ENCODE measurements around the gene APOB. TPM values are rescaled to one million over a fixed set of nuclear protein-coding genes. Genes with fewer than 3 reads are reported as not detected.

Gene APOB
- total and polyA plus RNA-seq, 8 donors: 0.03 to 3.2 (median 0.09) TPM

- Histone ChIP-seq H3K4me3 (no peak overlapping the region), H3K9me3 (no peaks in the 10 kb centered on the region), H3K36me3 (no peaks in the 10 kb centered on the region), H3K4me1 (no peaks in the 10 kb centered on the region), H3K27ac (no peak overlapping the region), H3K27me3 (no peaks in the 10 kb centered on the region)
- ATAC-seq (no peak), FAIRE-seq (no peak), DNase-seq (no peak)
- TF ChIP-seq, protein P1, sequence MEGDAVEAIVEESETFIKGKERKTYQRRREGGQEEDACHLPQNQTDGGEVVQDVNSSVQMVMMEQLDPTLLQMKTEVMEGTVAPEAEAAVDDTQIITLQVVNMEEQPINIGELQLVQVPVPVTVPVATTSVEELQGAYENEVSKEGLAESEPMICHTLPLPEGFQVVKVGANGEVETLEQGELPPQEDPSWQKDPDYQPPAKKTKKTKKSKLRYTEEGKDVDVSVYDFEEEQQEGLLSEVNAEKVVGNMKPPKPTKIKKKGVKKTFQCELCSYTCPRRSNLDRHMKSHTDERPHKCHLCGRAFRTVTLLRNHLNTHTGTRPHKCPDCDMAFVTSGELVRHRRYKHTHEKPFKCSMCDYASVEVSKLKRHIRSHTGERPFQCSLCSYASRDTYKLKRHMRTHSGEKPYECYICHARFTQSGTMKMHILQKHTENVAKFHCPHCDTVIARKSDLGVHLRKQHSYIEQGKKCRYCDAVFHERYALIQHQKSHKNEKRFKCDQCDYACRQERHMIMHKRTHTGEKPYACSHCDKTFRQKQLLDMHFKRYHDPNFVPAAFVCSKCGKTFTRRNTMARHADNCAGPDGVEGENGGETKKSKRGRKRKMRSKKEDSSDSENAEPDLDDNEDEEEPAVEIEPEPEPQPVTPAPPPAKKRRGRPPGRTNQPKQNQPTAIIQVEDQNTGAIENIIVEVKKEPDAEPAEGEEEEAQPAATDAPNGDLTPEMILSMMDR (IDR thresholded peaks at IDR 0.05): no peak
- 84 to 100% methylated on average over 1 of the region's 1 CpG for WGBS, 2 donors
- intact Hi-C loops (cut with DNase I): no loop called here
Observed at GRCh38 chr2:20989404-20989803, 54.5 kb downstream of the APOB start.

GRCh38 chr2:20988905-20989304, 55.0 kb downstream of the APOB start:
- intact Hi-C loops (cut with DNase I): no loop called here
- H3K4me1 ChIP-seq: no peaks in the 10 kb centered on the region
- DNase-seq: no peak
- no peak for ATAC-seq
- TF ChIP-seq, protein P1 (IDR thresholded peaks at IDR 0.05): no peak
- no peak for FAIRE-seq
- no peak overlapping the region for H3K4me3 ChIP-seq
- H3K27ac ChIP-seq: no peak overlapping the region
- H3K27me3 ChIP-seq: no peaks in the 10 kb centered on the region
- no peaks in the 10 kb centered on the region for H3K36me3 ChIP-seq
- 42 to 54% methylated on average over 4 of the region's 4 CpGs for WGBS, 2 donors
- no peaks in the 10 kb centered on the region for H3K9me3 ChIP-seq

DNA sequence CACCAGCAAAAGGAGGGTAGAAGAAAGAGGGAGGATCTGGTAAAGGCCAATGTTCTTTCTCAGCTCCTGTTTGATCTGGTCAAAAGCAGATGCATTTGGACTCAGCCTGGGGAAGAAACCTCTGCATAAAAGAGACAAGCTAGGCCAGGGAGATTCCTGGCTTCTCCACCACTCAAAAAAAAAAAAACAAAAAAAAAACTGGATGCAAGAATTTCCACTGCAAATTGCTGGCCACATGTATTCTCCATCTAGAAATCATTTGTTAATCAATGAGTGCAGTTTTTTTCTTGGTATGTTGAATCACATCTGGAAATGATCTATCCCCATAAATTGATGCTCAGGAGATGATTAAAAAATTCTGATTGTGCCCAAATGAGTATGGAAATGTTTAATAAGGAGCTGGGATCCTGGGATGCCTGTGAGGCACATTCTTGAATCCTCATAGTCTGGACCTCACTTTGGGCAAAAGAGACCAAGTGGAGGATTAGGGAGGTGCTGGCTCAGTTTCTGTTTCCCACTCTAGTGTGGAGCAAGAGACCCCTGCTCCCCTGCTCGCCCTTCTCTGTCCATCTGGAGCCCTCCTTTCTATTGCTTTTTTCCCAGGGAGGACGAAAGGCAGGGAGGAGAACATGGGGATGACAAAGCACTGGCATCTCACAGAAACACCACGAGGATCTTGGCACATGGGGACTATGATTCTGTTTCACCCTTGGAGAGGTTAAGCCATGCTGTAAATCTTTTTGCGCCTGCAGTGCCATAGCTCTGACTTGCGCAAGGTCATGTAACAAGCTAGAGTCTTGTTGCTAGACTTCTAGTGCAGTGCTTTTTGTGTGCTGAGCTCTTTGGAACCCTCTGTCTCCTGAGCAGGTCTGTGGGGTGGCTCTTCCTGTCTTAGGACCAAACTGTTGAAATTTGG, 57.6 kb downstream of the APOB start:
- 55 to 67% methylated on average over 5 of the region's 5 CpGs for WGBS, 2 donors
- no peak for FAIRE-seq
- ATAC-seq: no peak

DNA sequence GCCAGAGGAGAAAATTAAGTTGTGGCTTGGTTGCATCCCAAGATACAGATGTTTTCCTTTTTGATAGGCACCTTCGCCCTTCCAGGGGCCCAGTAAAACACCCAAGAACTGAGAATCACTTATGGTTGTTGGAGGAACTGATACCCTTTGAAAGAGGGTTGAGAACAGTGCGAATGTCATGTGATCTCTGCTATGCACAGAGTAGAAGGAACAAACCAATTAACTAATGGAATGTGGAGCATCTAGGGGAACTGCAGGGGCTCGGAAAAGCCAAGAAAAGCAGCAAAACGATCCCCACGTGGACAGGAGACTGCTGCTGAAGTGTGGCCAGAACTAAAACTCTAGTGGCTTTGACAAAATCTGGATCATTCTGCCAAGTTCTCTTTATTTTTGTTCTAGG, 58.8 kb downstream of the APOB start:
- no peaks in the 10 kb centered on the region for H3K4me1 ChIP-seq
- TF ChIP-seq, protein P1 (IDR thresholded peaks at IDR 0.05): no peak
- 27 to 40% methylated on average over 5 of the region's 5 CpGs for WGBS, 2 donors
- H3K4me3 ChIP-seq: no peak overlapping the region
- FAIRE-seq (no peak), ATAC-seq (no peak), DNase-seq (no peak)
- no peaks in the 10 kb centered on the region for H3K27me3 ChIP-seq
- no peaks in the 10 kb centered on the region for H3K9me3 ChIP-seq
- intact Hi-C loops (cut with DNase I): no loop called here
- H3K27ac ChIP-seq: no peak overlapping the region
- no peaks in the 10 kb centered on the region for H3K36me3 ChIP-seq

More for the DNA sequence above, 57.6 kb downstream of the APOB start:
- Histone ChIP-seq H3K4me3 (no peak overlapping the region), H3K36me3 (no peaks in the 10 kb centered on the region), H3K4me1 (no peaks in the 10 kb centered on the region), H3K27me3 (no peaks in the 10 kb centered on the region), H3K9me3 (no peaks in the 10 kb centered on the region), H3K27ac (no peak overlapping the region)
- TF ChIP-seq, protein P1 (IDR thresholded peaks at IDR 0.05): no peak
- intact Hi-C loops (cut with DNase I): no loop called here
- no peak for DNase-seq

DNA sequence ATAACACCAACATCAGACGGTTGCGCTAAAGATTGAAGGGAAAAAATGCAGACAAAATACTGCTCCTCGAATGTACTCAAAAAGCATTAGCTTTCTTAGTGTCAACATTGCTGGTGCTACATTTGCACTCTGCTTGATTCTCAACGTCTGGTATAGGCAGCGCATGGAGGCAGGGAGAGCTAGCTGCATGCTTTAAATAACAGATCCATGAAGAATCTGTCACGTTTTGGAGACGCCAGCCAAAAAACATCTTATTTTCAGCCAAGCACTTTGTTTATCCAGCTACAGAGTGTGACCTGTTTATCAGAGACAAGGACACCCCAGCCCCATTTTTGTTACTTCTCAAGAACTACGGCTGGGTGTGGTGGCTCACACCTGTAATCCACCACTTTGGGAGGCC, 59.5 kb downstream of the APOB start:
- H3K27ac ChIP-seq: no peak overlapping the region
- no peak overlapping the region for H3K4me3 ChIP-seq
- no peaks in the 10 kb centered on the region for H3K36me3 ChIP-seq
- intact Hi-C loops (cut with DNase I): no loop called here
- ATAC-seq (no peak), DNase-seq (no peak), FAIRE-seq (no peak)
- H3K27me3 ChIP-seq: no peaks in the 10 kb centered on the region
- WGBS, 2 donors: 58 to 69% methylated on average over 8 of the region's 8 CpGs
- H3K9me3 ChIP-seq: no peaks in the 10 kb centered on the region
- TF ChIP-seq, protein P1 (IDR thresholded peaks at IDR 0.05): no peak
- no peaks in the 10 kb centered on the region for H3K4me1 ChIP-seq

All from pancreas (tissue), 10 donors.